Neural cell (in vitro differentiated cells): Measurements from ENCODE around the gene KDM4B. TPM values are rescaled to one million over a fixed set of nuclear protein-coding genes. Genes with fewer than 3 reads are reported as not detected.

Source experiments
- H2AFZ ChIP-seq: fragments of 200-600, 300-800 bp; sonication (generic), shearing (Covaris generic); 2 replicates; pipeline ENCODE4 v1.6.0; 2014; ENCODE audit warnings: low read depth, mild to moderate bottlenecking, antibody characterized with exemption, low read length, moderate library complexity
- H3F3A ChIP-seq: fragments of 200-600 bp; shearing (Covaris generic); 2 replicates; pipeline ENCODE4 v1.6.1; 2016; ENCODE audit warnings: mild to moderate bottlenecking, moderate library complexity, mixed read lengths, antibody characterized with exemption, low read length; ENCODE audit not compliant: insufficient read depth, poor library complexity, severe bottlenecking
- H3K27ac ChIP-seq: fragments of 200-600, 300-800 bp; sonication (generic), shearing (Covaris generic); 2 replicates; pipeline ENCODE4 v1.5.1; 2014; ENCODE audit warnings: mild to moderate bottlenecking, low read length, moderate library complexity
- H3K27me3 ChIP-seq: fragments of 300-800, 200-600 bp; sonication (generic), shearing (Covaris generic); 2 replicates; pipeline ENCODE4 v1.6.0; 2014; ENCODE audit warnings: mild to moderate bottlenecking, low read depth, low read length, moderate library complexity; ENCODE audit not compliant: insufficient read depth
- H3K36me3 ChIP-seq: fragments of 300-800, 200-600 bp; sonication (generic), shearing (Covaris generic); 2 replicates; pipeline ENCODE4 v1.5.1; 2014; ENCODE audit warnings: mild to moderate bottlenecking, antibody characterized with exemption, low read length, moderate library complexity; ENCODE audit not compliant: insufficient read depth
- H3K4me2 ChIP-seq: fragments of 300-800, 200-600 bp; sonication (generic), shearing (Covaris generic); 2 replicates; pipeline ENCODE4 v1.6.0; 2014; ENCODE audit warnings: mild to moderate bottlenecking, low read length
- H3K4me3 ChIP-seq: fragments of 300-800, 200-600 bp; sonication (generic), shearing (Covaris generic); 2 replicates; pipeline ENCODE4 v1.5.1; 2014; ENCODE audit warnings: mild to moderate bottlenecking, low read length, moderate library complexity
- H3K79me2 ChIP-seq: fragments of 200-600 bp; shearing (Covaris generic); replicated peaks from 2 replicates; pipeline ENCODE4 v1.6.0; 2014; ENCODE audit warnings: mild to moderate bottlenecking, low read length, moderate library complexity; ENCODE audit not compliant: insufficient read depth
- H3K9ac ChIP-seq: fragments of 300-800, 200-600 bp; sonication (generic), shearing (Covaris generic); 2 replicates; pipeline ENCODE4 v1.6.1; 2016; ENCODE audit warnings: mild to moderate bottlenecking, low read length, mixed read lengths
- H3K9me2 ChIP-seq: fragments of 200-600 bp; shearing (Covaris generic); 2 replicates; pipeline ENCODE4 v1.6.1; 2016; ENCODE audit warnings: mild to moderate bottlenecking, low read length, mixed read lengths; ENCODE audit not compliant: insufficient read depth
- H3K9me3 ChIP-seq: fragments of 200-600, 300-800 bp; sonication (generic), shearing (Covaris generic); 2 replicates; pipeline ENCODE4 v1.6.1; 2016; ENCODE audit warnings: mild to moderate bottlenecking, mixed run types, low read length, moderate library complexity, mixed read lengths
- H4K20me1 ChIP-seq: fragments of 200-600 bp; shearing (Covaris generic); 2 replicates; pipeline ENCODE4 v1.6.1; 2016; ENCODE audit warnings: mild to moderate bottlenecking, mixed run types; ENCODE audit not compliant: insufficient read depth
- EP300 ChIP-seq: fragments of 450-650 bp; conservative IDR thresholded peaks from 2 replicates; pipeline ENCODE4 v1.6.1; 2014; ENCODE audit warnings: antibody characterized with exemption, mild to moderate bottlenecking, moderate library complexity; ENCODE audit not compliant: poor library complexity, severe bottlenecking
- EZH2 ChIP-seq: fragments of 200-600, 300-800 bp; shearing (Covaris generic), sonication (generic); IDR thresholded peaks from 2 replicates; pipeline ENCODE4 v1.6.1; 2014; ENCODE audit warnings: antibody characterized with exemption, low read length, borderline replicate concordance, mild to moderate bottlenecking; ENCODE audit not compliant: insufficient read depth, poor library complexity, severe bottlenecking
- MXI1 ChIP-seq: fragments of 450-650 bp; conservative IDR thresholded peaks from 2 replicates; pipeline ENCODE4 v1.6.1; 2014; ENCODE audit warnings: antibody characterized with exemption, mild to moderate bottlenecking; ENCODE audit not compliant: poor library complexity, severe bottlenecking
- POLR2AphosphoS5 ChIP-seq: IDR thresholded peaks from 2 replicates; pipeline ENCODE4 v1.6.1; 2012
- RAD21 ChIP-seq: fragments of 450-650 bp; conservative IDR thresholded peaks from 2 replicates; pipeline ENCODE4 v1.6.1; 2014; ENCODE audit warnings: antibody characterized with exemption, mild to moderate bottlenecking, moderate library complexity
- SMC3 ChIP-seq: fragments of 450-650 bp; conservative IDR thresholded peaks from 2 replicates; pipeline ENCODE4 v1.6.1; 2014; ENCODE audit warnings: antibody characterized with exemption, mild to moderate bottlenecking, moderate library complexity; ENCODE audit not compliant: poor library complexity
- TAF1 ChIP-seq: IDR thresholded peaks from 2 replicates; pipeline ENCODE4 v1.6.1; 2012; ENCODE audit warnings: low read depth
- polyA plus RNA-seq: library from polyadenylated mRNA; depleted of rRNA; stranded (reverse); fragments of >200 nt; gene quantifications from 2 replicates; pipeline ENCODE4 v1.2.3, GENCODE V29; 2014
- TF ChIP-seq, protein P1 (sequence below): IDR thresholded peaks from 2 replicates; pipeline ENCODE4 v1.6.1; 2012; ENCODE audit warnings: borderline replicate concordance
- TF ChIP-seq, protein P2 (sequence below): fragments of 450-650 bp; IDR thresholded peaks from 2 replicates; pipeline ENCODE4 v1.5.1; 2014; ENCODE audit warnings: antibody characterized with exemption, mild to moderate bottlenecking, moderate library complexity; ENCODE audit not compliant: poor library complexity, severe bottlenecking

Gene KDM4B
- polyA plus RNA-seq, 1 donor from 2014 or later: 19.1 TPM

GRCh38 chr19:5080809-5081208 lies 111.9 kb downstream of the KDM4B start:
- H3K36me3 ChIP-seq: no peaks in the 10 kb centered on the region

DNA sequence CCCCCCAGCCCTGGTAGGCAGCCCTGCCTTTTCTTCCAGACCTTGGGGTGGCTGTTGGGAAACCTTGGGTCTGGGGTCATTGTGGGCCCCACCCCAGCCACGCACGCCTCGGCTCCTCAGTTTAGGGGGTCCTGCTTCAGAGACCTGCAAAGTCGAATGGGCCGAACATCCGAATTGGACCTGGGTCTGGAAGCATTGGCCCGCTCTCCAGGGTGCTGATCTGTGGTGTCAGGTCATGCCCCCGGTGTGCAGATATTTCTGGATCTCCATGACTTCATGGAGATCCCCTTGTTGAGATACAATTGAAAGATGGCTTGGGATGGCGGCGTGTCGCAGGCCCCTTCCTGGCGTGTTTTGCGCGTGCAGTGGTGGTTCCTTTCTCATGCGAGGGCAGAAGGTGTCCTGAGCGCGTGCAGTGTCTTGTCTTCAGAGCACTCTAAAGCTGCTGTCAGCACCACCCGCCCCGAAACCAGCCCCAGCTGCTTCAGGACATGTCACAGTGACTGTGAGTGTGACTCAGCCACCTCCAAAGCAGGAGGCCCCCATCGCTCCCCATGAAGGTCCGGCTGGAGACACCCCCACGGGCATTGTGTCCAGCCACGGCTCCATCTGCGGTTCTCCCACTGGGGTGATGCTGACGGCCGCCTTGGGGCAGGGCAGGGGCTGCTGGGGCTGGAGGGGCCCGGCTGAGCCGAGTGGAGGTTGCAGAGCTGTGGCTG lies 112.7 kb downstream of the KDM4B start:
- no peaks in the 10 kb centered on the region for H3K79me2 ChIP-seq
- no peak overlapping the region for H2AFZ ChIP-seq
- H3K4me3 ChIP-seq: no peak overlapping the region
- peak overlapping the region; percentile 83 for H3K27ac ChIP-seq
- H3F3A ChIP-seq: no peaks in the 10 kb centered on the region
- H3K4me2 ChIP-seq: no peak overlapping the region
- no peaks in the 10 kb centered on the region for H3K9me2 ChIP-seq
- TF ChIP-seq POLR2AphosphoS5 (no peak), RAD21 (no peak), EZH2 (no peak), TAF1 (no peak), EP300 (no peak), SMC3 (no peak), MXI1 (no peak)
- TF ChIP-seq, protein P1, sequence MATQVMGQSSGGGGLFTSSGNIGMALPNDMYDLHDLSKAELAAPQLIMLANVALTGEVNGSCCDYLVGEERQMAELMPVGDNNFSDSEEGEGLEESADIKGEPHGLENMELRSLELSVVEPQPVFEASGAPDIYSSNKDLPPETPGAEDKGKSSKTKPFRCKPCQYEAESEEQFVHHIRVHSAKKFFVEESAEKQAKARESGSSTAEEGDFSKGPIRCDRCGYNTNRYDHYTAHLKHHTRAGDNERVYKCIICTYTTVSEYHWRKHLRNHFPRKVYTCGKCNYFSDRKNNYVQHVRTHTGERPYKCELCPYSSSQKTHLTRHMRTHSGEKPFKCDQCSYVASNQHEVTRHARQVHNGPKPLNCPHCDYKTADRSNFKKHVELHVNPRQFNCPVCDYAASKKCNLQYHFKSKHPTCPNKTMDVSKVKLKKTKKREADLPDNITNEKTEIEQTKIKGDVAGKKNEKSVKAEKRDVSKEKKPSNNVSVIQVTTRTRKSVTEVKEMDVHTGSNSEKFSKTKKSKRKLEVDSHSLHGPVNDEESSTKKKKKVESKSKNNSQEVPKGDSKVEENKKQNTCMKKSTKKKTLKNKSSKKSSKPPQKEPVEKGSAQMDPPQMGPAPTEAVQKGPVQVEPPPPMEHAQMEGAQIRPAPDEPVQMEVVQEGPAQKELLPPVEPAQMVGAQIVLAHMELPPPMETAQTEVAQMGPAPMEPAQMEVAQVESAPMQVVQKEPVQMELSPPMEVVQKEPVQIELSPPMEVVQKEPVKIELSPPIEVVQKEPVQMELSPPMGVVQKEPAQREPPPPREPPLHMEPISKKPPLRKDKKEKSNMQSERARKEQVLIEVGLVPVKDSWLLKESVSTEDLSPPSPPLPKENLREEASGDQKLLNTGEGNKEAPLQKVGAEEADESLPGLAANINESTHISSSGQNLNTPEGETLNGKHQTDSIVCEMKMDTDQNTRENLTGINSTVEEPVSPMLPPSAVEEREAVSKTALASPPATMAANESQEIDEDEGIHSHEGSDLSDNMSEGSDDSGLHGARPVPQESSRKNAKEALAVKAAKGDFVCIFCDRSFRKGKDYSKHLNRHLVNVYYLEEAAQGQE: no peak
- TF ChIP-seq, protein P2, sequence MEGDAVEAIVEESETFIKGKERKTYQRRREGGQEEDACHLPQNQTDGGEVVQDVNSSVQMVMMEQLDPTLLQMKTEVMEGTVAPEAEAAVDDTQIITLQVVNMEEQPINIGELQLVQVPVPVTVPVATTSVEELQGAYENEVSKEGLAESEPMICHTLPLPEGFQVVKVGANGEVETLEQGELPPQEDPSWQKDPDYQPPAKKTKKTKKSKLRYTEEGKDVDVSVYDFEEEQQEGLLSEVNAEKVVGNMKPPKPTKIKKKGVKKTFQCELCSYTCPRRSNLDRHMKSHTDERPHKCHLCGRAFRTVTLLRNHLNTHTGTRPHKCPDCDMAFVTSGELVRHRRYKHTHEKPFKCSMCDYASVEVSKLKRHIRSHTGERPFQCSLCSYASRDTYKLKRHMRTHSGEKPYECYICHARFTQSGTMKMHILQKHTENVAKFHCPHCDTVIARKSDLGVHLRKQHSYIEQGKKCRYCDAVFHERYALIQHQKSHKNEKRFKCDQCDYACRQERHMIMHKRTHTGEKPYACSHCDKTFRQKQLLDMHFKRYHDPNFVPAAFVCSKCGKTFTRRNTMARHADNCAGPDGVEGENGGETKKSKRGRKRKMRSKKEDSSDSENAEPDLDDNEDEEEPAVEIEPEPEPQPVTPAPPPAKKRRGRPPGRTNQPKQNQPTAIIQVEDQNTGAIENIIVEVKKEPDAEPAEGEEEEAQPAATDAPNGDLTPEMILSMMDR: no peak
- no peaks in the 10 kb centered on the region for H3K9me3 ChIP-seq
- no peaks in the 10 kb centered on the region for H3K36me3 ChIP-seq
- no peaks in the 10 kb centered on the region for H3K27me3 ChIP-seq
- peak overlapping the region; percentile 20 for H3K9ac ChIP-seq
- H4K20me1 ChIP-seq: no peaks in the 10 kb centered on the region

More at GRCh38 chr19:5080809-5081208, 111.9 kb downstream of the KDM4B start:
- H3F3A ChIP-seq: no peaks in the 10 kb centered on the region
- no peaks in the 10 kb centered on the region for H3K9me2 ChIP-seq
- no peak overlapping the region for H3K4me2 ChIP-seq
- peak overlapping the region; percentile 20 for H3K9ac ChIP-seq
- H3K4me3 ChIP-seq: peak overlapping the region; percentile 14
- H2AFZ ChIP-seq: no peak overlapping the region
- TF ChIP-seq RAD21 (no peak), EP300 (no peak)
- no peaks in the 10 kb centered on the region for H3K79me2 ChIP-seq
- no peaks in the 10 kb centered on the region for H3K9me3 ChIP-seq
- no peaks in the 10 kb centered on the region for H3K27me3 ChIP-seq
- peak overlapping the region; percentile 83 for H3K27ac ChIP-seq
- no peaks in the 10 kb centered on the region for H4K20me1 ChIP-seq
